ENCODE results near the gene GMFB. TPM values are rescaled to one million over a fixed set of nuclear protein-coding genes. Genes with fewer than 3 reads are reported as not detected.
"Not testable (repeated sequence)": the region's sequence is repeated elsewhere in the genome, so short reads cannot be mapped to it uniquely, and the experiment has no call there.

Gene GMFB
- total RNA-seq, 1 donor: 98.8 TPM

DNA sequence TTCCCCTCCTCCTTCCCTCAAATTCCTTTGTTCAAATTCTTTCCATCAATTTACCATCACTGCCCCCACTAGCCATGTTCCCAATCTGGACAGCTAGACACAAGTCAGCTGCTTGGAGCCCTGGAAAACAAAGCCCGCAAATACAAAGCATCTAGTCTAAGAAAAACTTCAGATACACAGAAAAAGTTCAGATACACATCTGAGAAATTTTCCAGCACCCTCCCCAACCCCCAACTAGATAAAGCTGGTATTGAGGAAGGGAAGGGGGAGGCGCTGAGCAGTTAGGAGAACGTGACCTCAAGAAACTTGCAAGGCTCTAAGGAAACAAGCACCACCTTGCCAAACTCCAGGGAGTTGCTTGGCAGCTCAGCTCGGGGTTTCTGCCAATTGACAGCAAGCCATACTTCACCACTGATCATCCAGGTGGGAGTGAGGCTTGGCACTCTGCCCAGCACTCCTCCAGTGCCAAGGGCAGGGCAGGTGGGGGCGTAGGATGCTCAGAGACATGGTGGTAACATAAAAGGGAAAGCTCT, 42.6 kb downstream of the GMFB start:
- H3K27ac ChIP-seq (ENCODE audit: low read depth, low read length): no peak overlapping the region
- H3K27me3 ChIP-seq (ENCODE audit: insufficient read depth, low read length): no peaks in the 10 kb centered on the region
- TF ChIP-seq, protein P1, sequence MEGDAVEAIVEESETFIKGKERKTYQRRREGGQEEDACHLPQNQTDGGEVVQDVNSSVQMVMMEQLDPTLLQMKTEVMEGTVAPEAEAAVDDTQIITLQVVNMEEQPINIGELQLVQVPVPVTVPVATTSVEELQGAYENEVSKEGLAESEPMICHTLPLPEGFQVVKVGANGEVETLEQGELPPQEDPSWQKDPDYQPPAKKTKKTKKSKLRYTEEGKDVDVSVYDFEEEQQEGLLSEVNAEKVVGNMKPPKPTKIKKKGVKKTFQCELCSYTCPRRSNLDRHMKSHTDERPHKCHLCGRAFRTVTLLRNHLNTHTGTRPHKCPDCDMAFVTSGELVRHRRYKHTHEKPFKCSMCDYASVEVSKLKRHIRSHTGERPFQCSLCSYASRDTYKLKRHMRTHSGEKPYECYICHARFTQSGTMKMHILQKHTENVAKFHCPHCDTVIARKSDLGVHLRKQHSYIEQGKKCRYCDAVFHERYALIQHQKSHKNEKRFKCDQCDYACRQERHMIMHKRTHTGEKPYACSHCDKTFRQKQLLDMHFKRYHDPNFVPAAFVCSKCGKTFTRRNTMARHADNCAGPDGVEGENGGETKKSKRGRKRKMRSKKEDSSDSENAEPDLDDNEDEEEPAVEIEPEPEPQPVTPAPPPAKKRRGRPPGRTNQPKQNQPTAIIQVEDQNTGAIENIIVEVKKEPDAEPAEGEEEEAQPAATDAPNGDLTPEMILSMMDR (IDR thresholded peaks at IDR 0.05; ENCODE audit: extremely low read depth, low read depth, low read length): no peak
- no peak for DNase-seq (ENCODE audit: insufficient read length, low spot score, missing footprints)
- no peaks in the 10 kb centered on the region for H3K36me3 ChIP-seq (ENCODE audit: insufficient read depth, low read length)
- no peak overlapping the region for H3K4me3 ChIP-seq (ENCODE audit: insufficient read depth, low read length)
- H3K4me2 ChIP-seq (ENCODE audit: insufficient read depth, low read length): no peak overlapping the region
- no peaks in the 10 kb centered on the region for H3K9me3 ChIP-seq (ENCODE audit: low read depth, low read length)
- no peaks in the 10 kb centered on the region for H4K20me1 ChIP-seq (ENCODE audit: insufficient read depth, low read length)
- peaks cover 14% of the 10 kb centered on the region for H3K4me1 ChIP-seq (ENCODE audit: insufficient read depth, low read length)
- no peak overlapping the region for H2AFZ ChIP-seq (ENCODE audit: low read length)
- H3K79me2 ChIP-seq (ENCODE audit: insufficient read depth, low read length): no peaks in the 10 kb centered on the region

DNA sequence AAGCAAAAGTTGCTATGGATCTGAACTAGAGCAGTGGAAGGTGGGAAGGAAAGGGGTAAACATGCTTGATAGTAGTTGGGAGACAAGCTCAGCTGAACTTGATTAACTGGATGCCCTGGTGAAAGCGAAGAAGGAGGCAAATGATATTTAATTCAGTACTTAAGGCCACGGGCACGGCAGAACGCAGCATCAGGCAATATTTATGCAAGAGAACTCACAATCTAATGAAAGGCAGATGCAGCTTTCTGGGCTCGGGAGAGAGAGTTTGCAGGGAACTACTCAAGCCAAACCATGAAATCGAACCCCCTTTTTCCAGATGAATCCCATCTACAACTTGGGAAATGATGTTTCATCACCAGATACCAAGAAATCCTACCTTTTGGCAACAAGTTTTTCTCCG, 44.1 kb downstream of the GMFB start:
- Histone ChIP-seq H4K20me1 (ENCODE audit: insufficient read depth, low read length) (peaks cover 5% of the 10 kb centered on the region), H3K27me3 (ENCODE audit: insufficient read depth, low read length) (no peaks in the 10 kb centered on the region), H3K36me3 (ENCODE audit: insufficient read depth, low read length) (no peaks in the 10 kb centered on the region), H3K4me3 (ENCODE audit: insufficient read depth, low read length) (no peak overlapping the region), H3K4me2 (ENCODE audit: insufficient read depth, low read length) (no peak overlapping the region), H3K27ac (ENCODE audit: low read depth, low read length) (no peak overlapping the region), H2AFZ (ENCODE audit: low read length) (no peak overlapping the region), H3K9me3 (ENCODE audit: low read depth, low read length) (no peaks in the 10 kb centered on the region), H3K79me2 (ENCODE audit: insufficient read depth, low read length) (peaks cover 10% of the 10 kb centered on the region), H3K4me1 (ENCODE audit: insufficient read depth, low read length) (peaks cover 19% of the 10 kb centered on the region)
- no peak for DNase-seq (ENCODE audit: insufficient read length, low spot score, missing footprints)
- TF ChIP-seq, protein P1 (IDR thresholded peaks at IDR 0.05; ENCODE audit: extremely low read depth, low read depth, low read length): no peak

DNA sequence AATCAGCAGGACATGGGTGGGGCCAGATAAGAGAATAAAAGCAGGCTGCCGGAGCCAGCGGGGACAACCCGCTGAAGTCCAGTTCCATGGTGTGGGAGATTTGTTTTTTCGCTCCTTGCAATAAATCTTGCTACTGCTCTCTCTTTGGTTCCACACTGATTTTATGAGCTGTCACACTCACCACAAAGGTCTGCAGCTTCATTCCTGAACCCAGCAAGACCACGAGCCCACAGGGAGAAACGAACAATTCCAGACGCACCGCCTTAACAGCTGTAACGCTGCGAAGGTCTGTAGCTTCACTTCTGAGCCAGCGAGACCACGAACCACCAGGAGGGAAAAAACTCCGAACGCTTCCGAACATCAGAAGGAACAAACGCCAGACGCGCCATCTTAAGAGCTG, 44.8 kb downstream of the GMFB start:
- Histone ChIP-seq H3K4me1 (ENCODE audit: insufficient read depth, low read length) (peaks cover 20% of the 10 kb centered on the region), H3K4me2 (ENCODE audit: insufficient read depth, low read length) (no peak overlapping the region), H3K79me2 (ENCODE audit: insufficient read depth, low read length) (peaks cover 17% of the 10 kb centered on the region), H2AFZ (ENCODE audit: low read length) (peak overlapping the region; percentile 39), H3K4me3 (ENCODE audit: insufficient read depth, low read length) (no peak overlapping the region), H3K27me3 (ENCODE audit: insufficient read depth, low read length) (no peaks in the 10 kb centered on the region), H3K9me3 (ENCODE audit: low read depth, low read length) (no peaks in the 10 kb centered on the region), H3K36me3 (ENCODE audit: insufficient read depth, low read length) (no peaks in the 10 kb centered on the region), H3K27ac (ENCODE audit: low read depth, low read length) (no peak overlapping the region), H4K20me1 (ENCODE audit: insufficient read depth, low read length) (peaks cover 10% of the 10 kb centered on the region)
- TF ChIP-seq, protein P1 (IDR thresholded peaks at IDR 0.05; ENCODE audit: extremely low read depth, low read depth, low read length): no peak
- no peak for DNase-seq (ENCODE audit: insufficient read length, low spot score, missing footprints)

DNA sequence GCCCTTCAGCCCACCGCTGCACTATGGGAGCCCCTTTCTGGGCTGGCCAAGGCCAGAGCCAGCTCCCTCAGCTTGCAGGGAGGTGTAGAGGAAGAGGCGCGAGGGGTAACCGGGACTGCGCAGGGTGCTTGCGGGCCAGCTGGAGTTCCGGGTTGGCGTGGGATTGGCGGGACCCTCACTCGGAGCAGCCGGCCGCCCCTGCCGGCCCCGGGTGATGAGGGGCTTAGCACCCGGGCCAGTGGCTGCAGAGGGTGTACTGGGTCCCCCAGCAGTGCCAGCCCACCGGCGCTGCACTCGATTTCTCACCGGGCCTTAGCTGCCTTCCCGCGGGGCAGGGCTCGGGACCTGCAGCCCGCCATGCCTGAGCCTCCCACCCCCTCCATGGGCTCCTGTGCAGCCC, 45.8 kb downstream of the GMFB start:
- not testable (repeated sequence) for H3K36me3 ChIP-seq (ENCODE audit: insufficient read depth, low read length); H3K4me3 ChIP-seq (ENCODE audit: insufficient read depth, low read length); H3K9me3 ChIP-seq (ENCODE audit: low read depth, low read length); H3K4me2 ChIP-seq (ENCODE audit: insufficient read depth, low read length); DNase-seq (ENCODE audit: insufficient read length, low spot score, missing footprints); H2AFZ ChIP-seq (ENCODE audit: low read length); H3K27me3 ChIP-seq (ENCODE audit: insufficient read depth, low read length); H3K27ac ChIP-seq (ENCODE audit: low read depth, low read length); H4K20me1 ChIP-seq (ENCODE audit: insufficient read depth, low read length)
- Histone ChIP-seq H3K4me1 (ENCODE audit: insufficient read depth, low read length) (peaks cover 20% of the 10 kb centered on the region), H3K79me2 (ENCODE audit: insufficient read depth, low read length) (peaks cover 28% of the 10 kb centered on the region)
